Progenitor cell of endocrine pancreas (in vitro differentiated cells): ENCODE data around the gene VPS8. TPM values are rescaled to one million over a fixed set of nuclear protein-coding genes. Genes with fewer than 3 reads are reported as not detected.
"Not testable (repeated sequence)": the region's sequence is repeated elsewhere in the genome, so short reads cannot be mapped to it uniquely, and the experiment has no call there.

Experiments
- DNase-seq: peaks from one replicate; pipeline ENCODE4 v3.0.0; 2021; ENCODE audit warnings: low spot score; ENCODE audit not compliant: unreplicated experiment
- H3K27ac Mint-ChIP-seq: 2 replicates; pipeline ENCODE4 v1.8.0; 2021; ENCODE audit warnings: mild to moderate bottlenecking, moderate library complexity, mixed read lengths
- H3K27me3 Mint-ChIP-seq: 2 replicates; pipeline ENCODE4 v1.8.0; 2021; ENCODE audit warnings: mixed read lengths
- H3K36me3 Mint-ChIP-seq: 2 replicates; pipeline ENCODE4 v1.8.0; 2022; ENCODE audit warnings: mixed read lengths; ENCODE audit not compliant: insufficient read depth
- H3K4me1 Mint-ChIP-seq: 2 replicates; pipeline ENCODE4 v1.8.0; 2021; ENCODE audit warnings: low read depth, mixed read lengths
- H3K4me3 Mint-ChIP-seq: 2 replicates; pipeline ENCODE4 v1.8.0; 2021; ENCODE audit warnings: low read depth, mild to moderate bottlenecking, moderate library complexity, mixed read lengths
- H3K9me3 Mint-ChIP-seq: 2 replicates; pipeline ENCODE4 v1.8.0; 2021; ENCODE audit warnings: low read depth, mixed read lengths
- CTCF ChIP-seq: fragments of 200-600 bp; sonication (generic); IDR thresholded peaks from one replicate; pipeline ENCODE4 v1.5.0; 2021; ENCODE audit warnings: antibody characterized with exemption, mild to moderate bottlenecking; ENCODE audit not compliant: unreplicated experiment
- total RNA-seq: library from RNA; stranded (reverse); gene quantifications from 2 replicates; pipeline ENCODE4 v1.2.1, GENCODE V29; 2021

VPS8 gene
- total RNA-seq, 1 donor from 2014 or later = 89.4 TPM

GRCh38 chr3:184993394-184993793, 181.4 kb downstream of the VPS8 start:
- no peak for TF ChIP-seq CTCF
- Mint-ChIP-seq H3K9me3 (peaks cover 5% of the 10 kb centered on the region), H3K4me3 (no peak overlapping the region), H3K36me3 (peaks cover 21% of the 10 kb centered on the region), H3K27ac (no peak overlapping the region), H3K4me1 (no peaks in the 10 kb centered on the region), H3K27me3 (no peaks in the 10 kb centered on the region)
- no peak for DNase-seq

GRCh38 chr3:185003876-185004275, 191.9 kb downstream of the VPS8 start:
- not testable (repeated sequence) for H3K4me1 Mint-ChIP-seq, DNase-seq, H3K27ac Mint-ChIP-seq, H3K27me3 Mint-ChIP-seq, H3K4me3 Mint-ChIP-seq
- peaks cover 14% of the 10 kb centered on the region for H3K9me3 Mint-ChIP-seq
- peaks cover 54% of the 10 kb centered on the region for H3K36me3 Mint-ChIP-seq

- H3K4me1 Mint-ChIP-seq = no peaks in the 10 kb centered on the region
- TF ChIP-seq CTCF = no peak
- no peak overlapping the region for H3K4me3 Mint-ChIP-seq
- DNase-seq = no peak
- H3K27ac Mint-ChIP-seq = no peak overlapping the region
- H3K36me3 Mint-ChIP-seq = peaks cover 51% of the 10 kb centered on the region
- H3K27me3 Mint-ChIP-seq = no peaks in the 10 kb centered on the region
- H3K9me3 Mint-ChIP-seq = peaks cover 35% of the 10 kb centered on the region
Observed at GRCh38 chr3:185009650-185010049, 197.7 kb downstream of the VPS8 start.

- not testable (repeated sequence) for H3K4me1 Mint-ChIP-seq, DNase-seq, H3K27me3 Mint-ChIP-seq, H3K4me3 Mint-ChIP-seq, H3K27ac Mint-ChIP-seq
- Mint-ChIP-seq H3K36me3 (peaks cover 35% of the 10 kb centered on the region), H3K9me3 (peaks cover 19% of the 10 kb centered on the region)
Observed at GRCh38 chr3:185017584-185017983, 205.6 kb downstream of the VPS8 start.

- not testable (repeated sequence) for DNase-seq
Observed at GRCh38 chr3:185017996-185018395, 206.0 kb downstream of the VPS8 start.

GRCh38 chr3:185021256-185021655, 209.3 kb downstream of the VPS8 start:
- H3K4me1 Mint-ChIP-seq = peaks cover 3% of the 10 kb centered on the region
- TF ChIP-seq CTCF = no peak
- no peak overlapping the region for H3K27ac Mint-ChIP-seq
- H3K27me3 Mint-ChIP-seq = no peaks in the 10 kb centered on the region
- H3K4me3 Mint-ChIP-seq = no peak overlapping the region
- H3K36me3 Mint-ChIP-seq = peaks cover 30% of the 10 kb centered on the region
- no peak for DNase-seq
- peaks cover 12% of the 10 kb centered on the region for H3K9me3 Mint-ChIP-seq

More at GRCh38 chr3:185017996-185018395, 206.0 kb downstream of the VPS8 start:
- Mint-ChIP-seq H3K36me3 (peaks cover 35% of the 10 kb centered on the region), H3K9me3 (peaks cover 19% of the 10 kb centered on the region)
- not testable (repeated sequence) for H3K4me1 Mint-ChIP-seq, H3K27ac Mint-ChIP-seq, H3K4me3 Mint-ChIP-seq, H3K27me3 Mint-ChIP-seq

GRCh38 chr3:185024406-185024805, 212.4 kb downstream of the VPS8 start:
- Mint-ChIP-seq H3K9me3 (no peaks in the 10 kb centered on the region), H3K27ac (no peak overlapping the region), H3K36me3 (peaks cover 18% of the 10 kb centered on the region), H3K27me3 (no peaks in the 10 kb centered on the region), H3K4me3 (no peak overlapping the region), H3K4me1 (peaks cover 3% of the 10 kb centered on the region)
- no peak for TF ChIP-seq CTCF
- DNase-seq = no peak
